GM06990 (cell line): ENCODE measurements around the gene RIN3.

Source experiments
- DNase-seq: peaks from one replicate; pipeline ENCODE4 v3.0.0-alpha.2; 2011; ENCODE audit not compliant: insufficient read length; ENCODE audit errors: extremely low read depth
- H3K27me3 ChIP-seq: replicated peaks from 2 replicates; pipeline ENCODE4 v1.6.0; 2011; ENCODE audit warnings: low read length; ENCODE audit not compliant: control insufficient read depth, insufficient read depth
- H3K36me3 ChIP-seq: 2 replicates; pipeline ENCODE4 v1.5.1; 2011; ENCODE audit warnings: low read length; ENCODE audit not compliant: control insufficient read depth, insufficient read depth
- H3K4me3 ChIP-seq: replicated peaks from 2 replicates; pipeline ENCODE4 v1.5.1; 2011; ENCODE audit warnings: low read depth, mild to moderate bottlenecking, control low read depth, low read length
- CTCF ChIP-seq: IDR thresholded peaks from 2 replicates; pipeline ENCODE4 v1.5.1; 2011; ENCODE audit warnings: low read length, control low read depth, mild to moderate bottlenecking, inconsistent platforms; ENCODE audit not compliant: insufficient read depth, poor library complexity, severe bottlenecking

RIN3 gene

GRCh38 chr14:92633274-92633616 is 119.7 kb downstream of the RIN3 start:
- no peak for DNase-seq

GRCh38 chr14:92633724-92634123 is 120.1 kb downstream of the RIN3 start:
- TF ChIP-seq CTCF = no peak
- no peak for DNase-seq
- Histone ChIP-seq H3K36me3 (no peaks in the 10 kb centered on the region), H3K4me3 (no peak overlapping the region), H3K27me3 (no peaks in the 10 kb centered on the region)

More at GRCh38 chr14:92633274-92633616, 119.7 kb downstream of the RIN3 start:
- Histone ChIP-seq H3K36me3 (no peaks in the 10 kb centered on the region), H3K27me3 (no peaks in the 10 kb centered on the region), H3K4me3 (no peak overlapping the region)
- no peak for TF ChIP-seq CTCF

- H3K27me3 ChIP-seq = no peaks in the 10 kb centered on the region
- no peaks in the 10 kb centered on the region for H3K36me3 ChIP-seq
- TF ChIP-seq CTCF = no peak
- no peak overlapping the region for H3K4me3 ChIP-seq
- DNase-seq = no peak
Measured at GRCh38 chr14:92635031-92635430, 121.5 kb downstream of the RIN3 start.

GRCh38 chr14:92635896-92636295 is 122.3 kb downstream of the RIN3 start:
- no peak overlapping the region for H3K4me3 ChIP-seq
- no peaks in the 10 kb centered on the region for H3K27me3 ChIP-seq
- TF ChIP-seq CTCF = no peak
- no peaks in the 10 kb centered on the region for H3K36me3 ChIP-seq
- no peak for DNase-seq

GRCh38 chr14:92637228-92637627 is 123.6 kb downstream of the RIN3 start:
- Histone ChIP-seq H3K36me3 (no peaks in the 10 kb centered on the region; the same call in 1 of the 2 replicates), H3K27me3 (no peaks in the 10 kb centered on the region), H3K4me3 (no peak overlapping the region)
- DNase-seq = no peak
- no peak for TF ChIP-seq CTCF

GRCh38 chr14:92637864-92638263 is 124.3 kb downstream of the RIN3 start:
- DNase-seq = no peak
- H3K36me3 ChIP-seq = no peaks in the 10 kb centered on the region; the same call in 1 of the 2 replicates

More at GRCh38 chr14:92637864-92638263, 124.3 kb downstream of the RIN3 start:
- H3K27me3 ChIP-seq = no peaks in the 10 kb centered on the region
- no peak overlapping the region for H3K4me3 ChIP-seq
- no peak for TF ChIP-seq CTCF
